WTC11 (cell line): ENCODE results near the gene C1QL4. TPM values are rescaled to one million over a fixed set of nuclear protein-coding genes. Genes with fewer than 3 reads are reported as not detected.

Source experiments
- ATAC-seq: fragments of 200-7000 bp; cut with Tn5 transposase; 2 replicates; pipeline ENCODE4 v1.10.0; 2021; ENCODE audit warnings: mild to moderate bottlenecking, moderate library complexity
- CTCF ChIA-PET: fragments of 300-600 bp; sonication (Branson Sonifier 250); formaldehyde crosslinking; loops from one replicate; lab custom pipeline; 2021; ENCODE audit warnings: antibody characterized with exemption; lab: Charles Lee
- POLR2A ChIA-PET: fragments of 350-600 bp; sonication (Branson Sonifier 250); formaldehyde crosslinking; loops from one replicate; lab custom pipeline; 2021; ENCODE audit warnings: antibody characterized with exemption; lab: Charles Lee
- DNase-seq: peaks from one replicate; pipeline ENCODE4 v3.0.0; 2021; ENCODE audit warnings: low spot score
- H3K27ac Mint-ChIP-seq: 2 replicates; pipeline ENCODE4 v1.8.0; 2021; ENCODE audit warnings: mixed read lengths
- H3K27me3 Mint-ChIP-seq: 2 replicates; pipeline ENCODE4 v1.8.0; 2021; ENCODE audit warnings: low read depth, mild to moderate bottlenecking, moderate library complexity, mixed read lengths
- H3K36me3 Mint-ChIP-seq: 2 replicates; pipeline ENCODE4 v1.8.0; 2021; ENCODE audit warnings: mixed read lengths
- H3K4me1 Mint-ChIP-seq: 2 replicates; pipeline ENCODE4 v1.8.0; 2022; ENCODE audit warnings: mixed read lengths
- H3K4me3 Mint-ChIP-seq: 2 replicates; pipeline ENCODE4 v1.8.0; 2021; ENCODE audit warnings: mild to moderate bottlenecking, moderate library complexity, mixed read lengths
- H3K9me3 Mint-ChIP-seq: 2 replicates; pipeline ENCODE4 v1.8.0; 2021; ENCODE audit warnings: mixed read lengths
- FOXP1 ChIP-seq: sonication (generic); formaldehyde crosslinking; IDR thresholded peaks from 2 replicates; pipeline ENCODE4 v1.8.0; 2022; ENCODE audit warnings: missing genetic modification reagents, mild to moderate bottlenecking, moderate library complexity, borderline replicate concordance
- IRF2 ChIP-seq: sonication (generic); formaldehyde crosslinking; IDR thresholded peaks from 2 replicates; pipeline ENCODE4 v1.8.0; 2022; ENCODE audit warnings: low read depth, missing genetic modification reagents, borderline replicate concordance
- NR1H2 ChIP-seq: sonication (generic); formaldehyde crosslinking; IDR thresholded peaks from 2 replicates; pipeline ENCODE4 v1.9.0; 2021; ENCODE audit warnings: mild to moderate bottlenecking, moderate library complexity, missing genetic modification reagents
- NR3C1 ChIP-seq: sonication (generic); formaldehyde crosslinking; conservative IDR thresholded peaks from 2 replicates; pipeline ENCODE4 v1.8.1; 2023; ENCODE audit warnings: low read depth, mild to moderate bottlenecking, missing genetic modification reagents
- SMAD3 ChIP-seq: sonication (generic); formaldehyde crosslinking; IDR thresholded peaks from 2 replicates; pipeline ENCODE4 v1.8.0; 2022; ENCODE audit warnings: missing genetic modification reagents, mild to moderate bottlenecking, borderline replicate concordance
- ZNF416 ChIP-seq: fragments of 250-450 bp; sonication (Bioruptor Pico); IDR thresholded peaks from 2 replicates; pipeline ENCODE4 v1.9.0; 2021; ENCODE audit warnings: mild to moderate bottlenecking, inconsistent platforms
- total RNA-seq: library from RNA; stranded (reverse); gene quantifications from 3 replicates; pipeline ENCODE4 v1.2.3, GENCODE V29; 2021
- TF ChIP-seq, protein P1 (sequence below): sonication (generic); formaldehyde crosslinking; IDR thresholded peaks from 2 replicates; pipeline ENCODE4 v1.8.1; 2022; ENCODE audit warnings: mild to moderate bottlenecking, moderate library complexity, missing genetic modification reagents
- TF ChIP-seq, protein P2 (sequence below): sonication (generic); formaldehyde crosslinking; IDR thresholded peaks from 2 replicates; pipeline ENCODE4 v1.8.0; 2022; ENCODE audit warnings: missing genetic modification reagents
- TF ChIP-seq, protein P3 (sequence below): fragments of 200-600 bp; IDR thresholded peaks from 2 replicates; pipeline ENCODE4 v1.8.0; 2022; ENCODE audit warnings: antibody characterized with exemption
- TF ChIP-seq, protein P4 (sequence below): fragments of 250-450 bp; sonication (Bioruptor Pico); IDR thresholded peaks from 2 replicates; pipeline ENCODE4 v1.8.0; 2021; ENCODE audit warnings: mild to moderate bottlenecking
- TF ChIP-seq, protein P5 (sequence below): fragments of 250-450 bp; sonication (Bioruptor Pico); IDR thresholded peaks from 2 replicates; pipeline ENCODE4 v1.9.0; 2021; ENCODE audit warnings: mild to moderate bottlenecking, borderline replicate concordance

C1QL4 gene
- total RNA-seq, 1 experiment from 2014 or later = 1.2 TPM

DNA sequence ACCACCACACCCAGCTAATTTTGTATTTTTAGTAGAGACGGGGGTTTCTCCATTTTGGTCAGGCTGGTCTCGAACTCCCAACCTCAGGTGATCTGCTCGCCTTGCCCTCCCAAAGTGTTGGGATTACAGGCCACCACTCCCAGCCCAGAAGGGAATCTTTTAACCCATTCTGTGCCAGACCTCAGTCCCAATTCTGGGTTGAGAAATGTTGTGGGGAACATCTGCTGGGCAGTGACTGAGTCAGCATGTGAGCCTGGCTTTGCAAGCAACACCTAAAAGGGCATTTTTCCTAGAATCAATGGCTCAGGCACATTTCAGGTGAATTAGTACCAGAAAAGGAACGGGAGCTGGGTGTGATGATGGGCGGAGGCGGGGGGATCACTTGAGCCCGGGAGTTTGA, 22.7 kb upstream of the C1QL4 start (continued):
- TF ChIP-seq, protein P1, sequence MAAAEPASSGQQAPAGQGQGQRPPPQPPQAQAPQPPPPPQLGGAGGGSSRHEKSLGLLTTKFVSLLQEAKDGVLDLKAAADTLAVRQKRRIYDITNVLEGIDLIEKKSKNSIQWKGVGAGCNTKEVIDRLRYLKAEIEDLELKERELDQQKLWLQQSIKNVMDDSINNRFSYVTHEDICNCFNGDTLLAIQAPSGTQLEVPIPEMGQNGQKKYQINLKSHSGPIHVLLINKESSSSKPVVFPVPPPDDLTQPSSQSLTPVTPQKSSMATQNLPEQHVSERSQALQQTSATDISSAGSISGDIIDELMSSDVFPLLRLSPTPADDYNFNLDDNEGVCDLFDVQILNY (CRISPR knock-in tag) = no peak
- TF ChIP-seq NR1H2 = no peak

DNA sequence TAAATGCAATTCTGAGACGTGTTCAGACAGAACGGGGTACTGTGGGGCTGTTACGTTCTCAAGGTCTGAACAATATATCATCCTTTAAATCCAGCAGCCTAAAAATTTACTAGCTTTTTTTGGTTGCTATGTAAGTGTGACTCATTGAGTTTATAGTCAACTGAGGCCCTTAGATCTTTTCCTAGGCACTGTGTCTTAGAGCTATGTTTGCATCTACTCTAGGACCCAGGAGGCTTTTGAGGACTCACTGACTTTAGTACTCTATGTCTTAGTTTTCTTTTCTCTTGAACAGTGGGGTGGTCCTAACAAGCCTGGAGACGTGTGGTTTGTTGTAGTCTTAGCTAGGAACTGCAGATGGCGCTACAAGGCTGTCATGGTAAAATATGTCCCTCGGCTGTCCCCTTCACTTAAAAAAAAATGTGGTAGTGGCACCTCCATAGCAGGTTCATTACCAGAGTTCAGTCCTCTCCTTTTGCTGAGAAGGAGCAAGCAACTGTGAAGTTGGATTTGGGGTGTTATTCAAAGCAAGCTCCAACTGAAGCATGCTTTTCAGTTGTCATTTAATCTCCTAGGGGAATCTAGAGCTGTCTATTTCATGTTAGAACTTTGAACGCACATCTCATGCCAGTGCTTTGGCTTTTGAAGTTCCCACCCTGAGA, 21.6 kb upstream of the C1QL4 start:
- DNase-seq (peak; percentile 67), ATAC-seq (peak; percentile 99)
- H3K4me3 Mint-ChIP-seq = no peak overlapping the region
- no peak for TF ChIP-seq ZNF416
- TF ChIP-seq, protein P2, sequence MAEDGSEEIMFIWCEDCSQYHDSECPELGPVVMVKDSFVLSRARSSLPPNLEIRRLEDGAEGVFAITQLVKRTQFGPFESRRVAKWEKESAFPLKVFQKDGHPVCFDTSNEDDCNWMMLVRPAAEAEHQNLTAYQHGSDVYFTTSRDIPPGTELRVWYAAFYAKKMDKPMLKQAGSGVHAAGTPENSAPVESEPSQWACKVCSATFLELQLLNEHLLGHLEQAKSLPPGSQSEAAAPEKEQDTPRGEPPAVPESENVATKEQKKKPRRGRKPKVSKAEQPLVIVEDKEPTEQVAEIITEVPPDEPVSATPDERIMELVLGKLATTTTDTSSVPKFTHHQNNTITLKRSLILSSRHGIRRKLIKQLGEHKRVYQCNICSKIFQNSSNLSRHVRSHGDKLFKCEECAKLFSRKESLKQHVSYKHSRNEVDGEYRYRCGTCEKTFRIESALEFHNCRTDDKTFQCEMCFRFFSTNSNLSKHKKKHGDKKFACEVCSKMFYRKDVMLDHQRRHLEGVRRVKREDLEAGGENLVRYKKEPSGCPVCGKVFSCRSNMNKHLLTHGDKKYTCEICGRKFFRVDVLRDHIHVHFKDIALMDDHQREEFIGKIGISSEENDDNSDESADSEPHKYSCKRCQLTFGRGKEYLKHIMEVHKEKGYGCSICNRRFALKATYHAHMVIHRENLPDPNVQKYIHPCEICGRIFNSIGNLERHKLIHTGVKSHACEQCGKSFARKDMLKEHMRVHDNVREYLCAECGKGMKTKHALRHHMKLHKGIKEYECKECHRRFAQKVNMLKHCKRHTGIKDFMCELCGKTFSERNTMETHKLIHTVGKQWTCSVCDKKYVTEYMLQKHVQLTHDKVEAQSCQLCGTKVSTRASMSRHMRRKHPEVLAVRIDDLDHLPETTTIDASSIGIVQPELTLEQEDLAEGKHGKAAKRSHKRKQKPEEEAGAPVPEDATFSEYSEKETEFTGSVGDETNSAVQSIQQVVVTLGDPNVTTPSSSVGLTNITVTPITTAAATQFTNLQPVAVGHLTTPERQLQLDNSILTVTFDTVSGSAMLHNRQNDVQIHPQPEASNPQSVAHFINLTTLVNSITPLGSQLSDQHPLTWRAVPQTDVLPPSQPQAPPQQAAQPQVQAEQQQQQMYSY (CRISPR knock-in tag) = peak; percentile 47; the same call in 1 of the 2 replicates
- TF ChIP-seq, protein P3, sequence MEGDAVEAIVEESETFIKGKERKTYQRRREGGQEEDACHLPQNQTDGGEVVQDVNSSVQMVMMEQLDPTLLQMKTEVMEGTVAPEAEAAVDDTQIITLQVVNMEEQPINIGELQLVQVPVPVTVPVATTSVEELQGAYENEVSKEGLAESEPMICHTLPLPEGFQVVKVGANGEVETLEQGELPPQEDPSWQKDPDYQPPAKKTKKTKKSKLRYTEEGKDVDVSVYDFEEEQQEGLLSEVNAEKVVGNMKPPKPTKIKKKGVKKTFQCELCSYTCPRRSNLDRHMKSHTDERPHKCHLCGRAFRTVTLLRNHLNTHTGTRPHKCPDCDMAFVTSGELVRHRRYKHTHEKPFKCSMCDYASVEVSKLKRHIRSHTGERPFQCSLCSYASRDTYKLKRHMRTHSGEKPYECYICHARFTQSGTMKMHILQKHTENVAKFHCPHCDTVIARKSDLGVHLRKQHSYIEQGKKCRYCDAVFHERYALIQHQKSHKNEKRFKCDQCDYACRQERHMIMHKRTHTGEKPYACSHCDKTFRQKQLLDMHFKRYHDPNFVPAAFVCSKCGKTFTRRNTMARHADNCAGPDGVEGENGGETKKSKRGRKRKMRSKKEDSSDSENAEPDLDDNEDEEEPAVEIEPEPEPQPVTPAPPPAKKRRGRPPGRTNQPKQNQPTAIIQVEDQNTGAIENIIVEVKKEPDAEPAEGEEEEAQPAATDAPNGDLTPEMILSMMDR = peak; percentile 65
- TF ChIP-seq, all 79 proteins: peak for 2
- peaks cover 3% of the 10 kb centered on the region; the same call in 1 of the 2 replicates for H3K27me3 Mint-ChIP-seq
- H3K36me3 Mint-ChIP-seq = no peaks in the 10 kb centered on the region
- CTCF ChIA-PET = interaction anchor here (0.5 to 6.8 kb wide), 54 partner anchors 8 to 803 kb away, joined by 3 to 141 read pairs (median 4); partner anchors contain the start of genes C1QL4, DNAJC22, FAM186B and KCNH3
- H3K27ac Mint-ChIP-seq = no peak overlapping the region
- H3K9me3 Mint-ChIP-seq = no peaks in the 10 kb centered on the region
- POLR2A ChIA-PET = interaction anchor here (0.9 to 1.2 kb wide), 2 partner anchors 27 to 155 kb away, joined by 3 to 5 read pairs; no protein-coding TSS in a partner anchor
- H3K4me1 Mint-ChIP-seq = no peaks in the 10 kb centered on the region

DNA sequence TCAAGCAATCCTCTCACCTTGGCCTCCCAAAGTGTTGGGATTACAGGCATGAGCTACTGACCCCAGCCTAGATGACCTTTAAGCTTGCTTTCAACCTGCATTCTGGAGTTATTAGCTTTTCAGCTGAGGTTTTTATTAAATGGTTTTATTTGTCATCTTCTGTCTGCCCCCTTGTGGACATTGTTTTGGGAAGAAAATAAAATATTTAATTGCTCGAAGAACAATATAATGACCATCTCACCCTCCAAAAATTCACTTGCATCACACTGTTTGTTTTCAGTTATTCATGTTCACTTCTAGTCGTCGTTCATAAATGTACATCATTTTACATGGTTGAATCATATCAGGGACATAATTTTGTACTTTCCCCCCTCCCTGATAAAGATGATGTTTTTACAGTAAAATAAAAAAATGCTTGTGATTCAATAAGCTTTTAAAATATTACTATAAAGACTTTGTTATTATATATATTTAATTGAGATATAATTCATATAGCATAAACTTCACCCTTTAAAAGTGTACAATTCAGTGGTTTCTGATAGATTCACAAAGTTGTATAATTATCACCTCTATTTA, 20.2 kb upstream of the C1QL4 start:
- ChIA-PET POLR2A (interaction anchor here (0.7 kb wide), 1 partner anchor 175 kb away, joined by 4 read pairs; no protein-coding TSS in a partner anchor), CTCF (interaction anchor here (0.6 to 6.8 kb wide), 29 partner anchors 10 to 384 kb away, joined by 3 to 141 read pairs (median 4); partner anchors contain the start of genes C1QL4, DNAJC22, PRPH and SPATS2)
- no peaks in the 10 kb centered on the region for H3K36me3 Mint-ChIP-seq
- DNase-seq = no peak
- no peak overlapping the region for H3K4me3 Mint-ChIP-seq
- no peaks in the 10 kb centered on the region for H3K9me3 Mint-ChIP-seq
- ATAC-seq = no peak
- no peaks in the 10 kb centered on the region for H3K4me1 Mint-ChIP-seq
- TF ChIP-seq NR3C1 (CRISPR knock-in tag) (no peak), SMAD3 (CRISPR knock-in tag) (no peak), FOXP1 (CRISPR knock-in tag) (no peak), IRF2 (no peak)
- TF ChIP-seq, protein P4, sequence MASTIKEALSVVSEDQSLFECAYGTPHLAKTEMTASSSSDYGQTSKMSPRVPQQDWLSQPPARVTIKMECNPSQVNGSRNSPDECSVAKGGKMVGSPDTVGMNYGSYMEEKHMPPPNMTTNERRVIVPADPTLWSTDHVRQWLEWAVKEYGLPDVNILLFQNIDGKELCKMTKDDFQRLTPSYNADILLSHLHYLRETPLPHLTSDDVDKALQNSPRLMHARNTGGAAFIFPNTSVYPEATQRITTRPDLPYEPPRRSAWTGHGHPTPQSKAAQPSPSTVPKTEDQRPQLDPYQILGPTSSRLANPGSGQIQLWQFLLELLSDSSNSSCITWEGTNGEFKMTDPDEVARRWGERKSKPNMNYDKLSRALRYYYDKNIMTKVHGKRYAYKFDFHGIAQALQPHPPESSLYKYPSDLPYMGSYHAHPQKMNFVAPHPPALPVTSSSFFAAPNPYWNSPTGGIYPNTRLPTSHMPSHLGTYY = no peak
- TF ChIP-seq, protein P3 = peak; percentile 37; the same call in 1 of the 2 replicates
- TF ChIP-seq, protein P5, sequence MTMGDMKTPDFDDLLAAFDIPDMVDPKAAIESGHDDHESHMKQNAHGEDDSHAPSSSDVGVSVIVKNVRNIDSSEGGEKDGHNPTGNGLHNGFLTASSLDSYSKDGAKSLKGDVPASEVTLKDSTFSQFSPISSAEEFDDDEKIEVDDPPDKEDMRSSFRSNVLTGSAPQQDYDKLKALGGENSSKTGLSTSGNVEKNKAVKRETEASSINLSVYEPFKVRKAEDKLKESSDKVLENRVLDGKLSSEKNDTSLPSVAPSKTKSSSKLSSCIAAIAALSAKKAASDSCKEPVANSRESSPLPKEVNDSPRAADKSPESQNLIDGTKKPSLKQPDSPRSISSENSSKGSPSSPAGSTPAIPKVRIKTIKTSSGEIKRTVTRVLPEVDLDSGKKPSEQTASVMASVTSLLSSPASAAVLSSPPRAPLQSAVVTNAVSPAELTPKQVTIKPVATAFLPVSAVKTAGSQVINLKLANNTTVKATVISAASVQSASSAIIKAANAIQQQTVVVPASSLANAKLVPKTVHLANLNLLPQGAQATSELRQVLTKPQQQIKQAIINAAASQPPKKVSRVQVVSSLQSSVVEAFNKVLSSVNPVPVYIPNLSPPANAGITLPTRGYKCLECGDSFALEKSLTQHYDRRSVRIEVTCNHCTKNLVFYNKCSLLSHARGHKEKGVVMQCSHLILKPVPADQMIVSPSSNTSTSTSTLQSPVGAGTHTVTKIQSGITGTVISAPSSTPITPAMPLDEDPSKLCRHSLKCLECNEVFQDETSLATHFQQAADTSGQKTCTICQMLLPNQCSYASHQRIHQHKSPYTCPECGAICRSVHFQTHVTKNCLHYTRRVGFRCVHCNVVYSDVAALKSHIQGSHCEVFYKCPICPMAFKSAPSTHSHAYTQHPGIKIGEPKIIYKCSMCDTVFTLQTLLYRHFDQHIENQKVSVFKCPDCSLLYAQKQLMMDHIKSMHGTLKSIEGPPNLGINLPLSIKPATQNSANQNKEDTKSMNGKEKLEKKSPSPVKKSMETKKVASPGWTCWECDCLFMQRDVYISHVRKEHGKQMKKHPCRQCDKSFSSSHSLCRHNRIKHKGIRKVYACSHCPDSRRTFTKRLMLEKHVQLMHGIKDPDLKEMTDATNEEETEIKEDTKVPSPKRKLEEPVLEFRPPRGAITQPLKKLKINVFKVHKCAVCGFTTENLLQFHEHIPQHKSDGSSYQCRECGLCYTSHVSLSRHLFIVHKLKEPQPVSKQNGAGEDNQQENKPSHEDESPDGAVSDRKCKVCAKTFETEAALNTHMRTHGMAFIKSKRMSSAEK (CRISPR knock-in tag) = no peak
- peaks cover 3% of the 10 kb centered on the region; the same call in 1 of the 2 replicates for H3K27me3 Mint-ChIP-seq
- H3K27ac Mint-ChIP-seq = no peak overlapping the region
